Endodermal cell (in vitro differentiated cells): ENCODE measurements around the gene AHRR. TPM values are rescaled to one million over a fixed set of nuclear protein-coding genes. Genes with fewer than 3 reads are reported as not detected.

ENCODE experiments used
- DNase-seq: peaks from one replicate; pipeline ENCODE4 v3.0.0-alpha.2; 2017
- H3K27ac ChIP-seq: 2 replicates; pipeline ENCODE4 v1.5.1; 2013; ENCODE audit warnings: mild to moderate bottlenecking, low read depth, low read length, moderate library complexity
- H3K27me3 ChIP-seq: 2 replicates; pipeline ENCODE4 v1.6.1; 2013; ENCODE audit warnings: mild to moderate bottlenecking, low read length, moderate library complexity; ENCODE audit not compliant: insufficient read depth, control insufficient read depth, poor library complexity, severe bottlenecking
- H3K36me3 ChIP-seq: 2 replicates; pipeline ENCODE4 v1.7.0; 2013; ENCODE audit warnings: mild to moderate bottlenecking, low read length, moderate library complexity; ENCODE audit not compliant: control insufficient read depth, insufficient read depth
- H3K4me1 ChIP-seq: one replicate; pipeline ENCODE4 v1.7.0; 2013; ENCODE audit warnings: low read length; ENCODE audit not compliant: control insufficient read depth, insufficient read depth
- H3K4me3 ChIP-seq: 2 replicates; pipeline ENCODE4 v1.5.1; 2013; ENCODE audit warnings: mild to moderate bottlenecking, low read length, moderate library complexity
- H3K9ac ChIP-seq: 2 replicates; pipeline ENCODE4 v1.6.1; 2013; ENCODE audit warnings: mild to moderate bottlenecking, low read length, moderate library complexity; ENCODE audit not compliant: poor library complexity, severe bottlenecking; ENCODE audit errors: extremely low read depth
- H3K9me3 ChIP-seq: 2 replicates; pipeline ENCODE4 v1.6.1; 2013; ENCODE audit warnings: mild to moderate bottlenecking, low read length, moderate library complexity; ENCODE audit not compliant: control insufficient read depth
- H3K27ac Mint-ChIP-seq: 2 replicates; pipeline ENCODE4 v1.8.0; 2020; ENCODE audit warnings: mixed read lengths
- H3K27me3 Mint-ChIP-seq: 2 replicates; pipeline ENCODE4 v1.8.0; 2021; ENCODE audit warnings: mild to moderate bottlenecking, mixed read lengths; ENCODE audit not compliant: insufficient read depth
- H3K36me3 Mint-ChIP-seq: 2 replicates; pipeline ENCODE4 v1.8.0; 2020; ENCODE audit warnings: low read depth, mixed read lengths
- H3K4me1 Mint-ChIP-seq: 2 replicates; pipeline ENCODE4 v1.8.0; 2020; ENCODE audit warnings: mixed read lengths
- H3K4me3 Mint-ChIP-seq: 2 replicates; pipeline ENCODE4 v1.8.0; 2020; ENCODE audit warnings: mild to moderate bottlenecking, moderate library complexity, mixed read lengths
- H3K9me3 Mint-ChIP-seq: 2 replicates; pipeline ENCODE4 v1.8.0; 2020; ENCODE audit warnings: mild to moderate bottlenecking, mixed read lengths
- WGBS, 2 experiments: methylation state at CpG; one replicate each; pipeline versions ENCODE4 v1.1.5 to v1.1.7; 2013; ENCODE audit warnings: missing lambda C conversion rate in 2 of 2, mixed read lengths in 1 of 2; ENCODE audit not compliant: insufficient coverage in 1 of 2, insufficient read length in 1 of 2; 5-methylcytosine and 5-hydroxymethylcytosine counted together
- total RNA-seq, 2 donors: library from RNA; stranded (reverse); fragmentation: NEBNext Ultra II Directional in 1 of 2; extraction: Animal tissue kit (Norgen Biotek cat#: 25700) in 1 of 2; gene quantifications; 2 replicates in 1 of 2; 3 replicates in 1 of 2; pipeline ENCODE4 v1.2.1, GENCODE V29; 2021
- TF ChIP-seq, protein P1 (sequence below): fragments of 200-600 bp; sonication (generic); conservative IDR thresholded peaks from 2 replicates; pipeline ENCODE4 v1.5.0; 2021; ENCODE audit warnings: antibody characterized with exemption, mild to moderate bottlenecking

The AHRR gene
- total RNA-seq, 2 donors from 2014 or later = 1.4 to 2.0 TPM

DNA sequence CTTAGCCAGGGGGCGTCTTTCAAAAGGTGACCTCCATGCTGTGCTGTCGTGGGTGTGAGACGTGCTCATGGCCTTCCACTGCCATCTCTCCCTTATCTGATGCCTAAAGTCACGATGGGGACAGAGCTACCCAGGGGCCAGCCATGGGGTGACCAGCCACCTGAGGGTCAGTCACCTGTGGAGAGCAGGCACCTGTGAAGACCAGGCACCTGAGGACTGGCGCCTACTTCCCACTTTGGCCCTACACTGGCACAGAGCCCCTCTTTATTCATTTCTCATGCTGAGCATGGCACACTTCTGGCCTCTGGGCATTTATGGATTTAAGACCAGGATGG is 115.1 kb downstream of the AHRR start:
- Mint-ChIP-seq H3K27me3 (peaks cover 7% of the 10 kb centered on the region), H3K9me3 (no peaks in the 10 kb centered on the region), H3K4me3 (no peak overlapping the region), H3K27ac (no peak overlapping the region), H3K36me3 (no peaks in the 10 kb centered on the region), H3K4me1 (peaks cover 1% of the 10 kb centered on the region)
- TF ChIP-seq, protein P1, sequence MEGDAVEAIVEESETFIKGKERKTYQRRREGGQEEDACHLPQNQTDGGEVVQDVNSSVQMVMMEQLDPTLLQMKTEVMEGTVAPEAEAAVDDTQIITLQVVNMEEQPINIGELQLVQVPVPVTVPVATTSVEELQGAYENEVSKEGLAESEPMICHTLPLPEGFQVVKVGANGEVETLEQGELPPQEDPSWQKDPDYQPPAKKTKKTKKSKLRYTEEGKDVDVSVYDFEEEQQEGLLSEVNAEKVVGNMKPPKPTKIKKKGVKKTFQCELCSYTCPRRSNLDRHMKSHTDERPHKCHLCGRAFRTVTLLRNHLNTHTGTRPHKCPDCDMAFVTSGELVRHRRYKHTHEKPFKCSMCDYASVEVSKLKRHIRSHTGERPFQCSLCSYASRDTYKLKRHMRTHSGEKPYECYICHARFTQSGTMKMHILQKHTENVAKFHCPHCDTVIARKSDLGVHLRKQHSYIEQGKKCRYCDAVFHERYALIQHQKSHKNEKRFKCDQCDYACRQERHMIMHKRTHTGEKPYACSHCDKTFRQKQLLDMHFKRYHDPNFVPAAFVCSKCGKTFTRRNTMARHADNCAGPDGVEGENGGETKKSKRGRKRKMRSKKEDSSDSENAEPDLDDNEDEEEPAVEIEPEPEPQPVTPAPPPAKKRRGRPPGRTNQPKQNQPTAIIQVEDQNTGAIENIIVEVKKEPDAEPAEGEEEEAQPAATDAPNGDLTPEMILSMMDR = no peak
- H3K4me3 ChIP-seq = no peak overlapping the region
- no peaks in the 10 kb centered on the region for H3K27me3 ChIP-seq
- H3K27ac ChIP-seq = no peak overlapping the region
- H3K36me3 ChIP-seq = no peaks in the 10 kb centered on the region
- H3K9ac ChIP-seq = no peak overlapping the region
- H3K9me3 ChIP-seq = no peaks in the 10 kb centered on the region
- no peaks in the 10 kb centered on the region for H3K4me1 ChIP-seq
- WGBS, 2 experiments = 70 to 71% methylated on average over 5 of the region's 5 CpGs
- DNase-seq = no peak

DNA sequence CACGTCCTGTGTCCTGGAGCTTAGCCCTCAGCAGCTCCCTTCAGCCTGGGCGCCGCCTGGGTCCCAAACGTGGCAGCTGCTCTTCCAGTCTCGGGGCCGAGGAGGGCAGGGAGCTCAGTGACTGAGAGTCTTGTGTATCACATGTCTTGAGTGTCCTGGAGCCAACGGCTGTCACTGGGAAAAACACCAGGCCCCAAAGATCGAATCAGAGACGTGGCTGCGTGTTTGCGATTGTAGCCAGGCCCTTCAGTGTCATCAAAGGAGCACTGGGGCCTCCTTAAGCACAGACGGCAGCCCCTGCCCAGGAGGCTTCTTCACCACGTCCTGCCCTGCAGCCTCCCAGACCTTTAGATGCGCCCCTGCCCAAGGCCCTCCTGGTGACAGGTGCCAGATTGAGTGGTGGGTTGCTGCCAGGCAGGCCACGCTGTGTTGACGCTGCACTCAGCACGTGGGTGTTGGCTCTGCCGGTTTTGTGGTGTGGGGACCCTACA is 115.8 kb downstream of the AHRR start:
- Mint-ChIP-seq H3K4me1 (no peaks in the 10 kb centered on the region), H3K4me3 (no peak overlapping the region), H3K36me3 (no peaks in the 10 kb centered on the region), H3K27me3 (peaks cover 7% of the 10 kb centered on the region), H3K27ac (no peak overlapping the region), H3K9me3 (no peaks in the 10 kb centered on the region)
- TF ChIP-seq, protein P1 = no peak
- peak; percentile 30 for DNase-seq
- Histone ChIP-seq H3K4me3 (no peak overlapping the region), H3K4me1 (no peaks in the 10 kb centered on the region), H3K9me3 (no peaks in the 10 kb centered on the region), H3K27me3 (no peaks in the 10 kb centered on the region), H3K9ac (no peak overlapping the region), H3K27ac (no peak overlapping the region), H3K36me3 (no peaks in the 10 kb centered on the region)
- 92 to 93% methylated on average over 12 to 18 of the region's 18 CpGs for WGBS, 2 experiments

DNA sequence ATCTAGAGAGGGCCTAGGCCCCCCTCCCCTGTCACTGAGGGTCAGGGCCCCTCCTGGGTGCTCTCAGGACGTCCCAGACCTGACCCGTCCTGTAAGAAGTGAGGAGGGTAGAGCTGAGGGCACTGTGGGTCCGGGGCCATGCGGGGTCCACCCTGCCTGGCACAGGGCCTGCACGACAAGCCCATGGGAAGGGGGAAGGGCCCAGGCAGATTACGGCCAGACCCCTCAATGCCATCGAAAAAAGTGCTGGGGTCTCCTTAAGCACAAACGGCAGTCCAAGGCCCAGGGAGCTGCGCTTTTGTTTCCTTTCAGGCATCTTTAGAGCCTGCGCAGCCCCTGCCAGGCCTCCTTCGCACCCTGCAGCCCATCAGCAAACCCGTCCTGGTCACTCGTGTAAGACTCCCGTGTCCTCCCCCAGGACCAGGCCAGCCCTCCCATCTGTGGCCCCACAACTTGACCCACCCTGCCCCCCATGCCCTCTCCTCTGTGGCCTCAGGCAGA is 117.0 kb downstream of the AHRR start:
- peak; percentile 32 for DNase-seq
- Histone ChIP-seq H3K27ac (no peak overlapping the region), H3K9ac (no peak overlapping the region), H3K27me3 (no peaks in the 10 kb centered on the region), H3K36me3 (no peaks in the 10 kb centered on the region), H3K4me1 (no peaks in the 10 kb centered on the region), H3K9me3 (no peaks in the 10 kb centered on the region), H3K4me3 (no peak overlapping the region)
- WGBS, 2 experiments = 89 to 100% methylated on average over 7 to 14 of the region's 14 CpGs
- Mint-ChIP-seq H3K4me1 (no peaks in the 10 kb centered on the region), H3K36me3 (no peaks in the 10 kb centered on the region), H3K4me3 (no peak overlapping the region), H3K27ac (no peak overlapping the region), H3K27me3 (peaks cover 7% of the 10 kb centered on the region), H3K9me3 (no peaks in the 10 kb centered on the region)
- TF ChIP-seq, protein P1 = no peak
